Neural cell (in vitro differentiated cells): ENCODE measurements around the gene DUSP18. TPM values are rescaled to one million over a fixed set of nuclear protein-coding genes. Genes with fewer than 3 reads are reported as not detected.

Source experiments
- H2AFZ ChIP-seq: fragments of 200-600, 300-800 bp; sonication (generic), shearing (Covaris generic); 2 replicates; pipeline ENCODE4 v1.6.0; 2014; ENCODE audit warnings: low read depth, mild to moderate bottlenecking, antibody characterized with exemption, low read length, moderate library complexity
- H3F3A ChIP-seq: fragments of 200-600 bp; shearing (Covaris generic); 2 replicates; pipeline ENCODE4 v1.6.1; 2016; ENCODE audit warnings: mild to moderate bottlenecking, moderate library complexity, mixed read lengths, antibody characterized with exemption, low read length; ENCODE audit not compliant: insufficient read depth, poor library complexity, severe bottlenecking
- H3K27ac ChIP-seq: fragments of 200-600, 300-800 bp; sonication (generic), shearing (Covaris generic); 2 replicates; pipeline ENCODE4 v1.5.1; 2014; ENCODE audit warnings: mild to moderate bottlenecking, low read length, moderate library complexity
- H3K27me3 ChIP-seq: fragments of 300-800, 200-600 bp; sonication (generic), shearing (Covaris generic); 2 replicates; pipeline ENCODE4 v1.6.0; 2014; ENCODE audit warnings: mild to moderate bottlenecking, low read depth, low read length, moderate library complexity; ENCODE audit not compliant: insufficient read depth
- H3K36me3 ChIP-seq: fragments of 300-800, 200-600 bp; sonication (generic), shearing (Covaris generic); 2 replicates; pipeline ENCODE4 v1.5.1; 2014; ENCODE audit warnings: mild to moderate bottlenecking, antibody characterized with exemption, low read length, moderate library complexity; ENCODE audit not compliant: insufficient read depth
- H3K4me2 ChIP-seq: fragments of 300-800, 200-600 bp; sonication (generic), shearing (Covaris generic); 2 replicates; pipeline ENCODE4 v1.6.0; 2014; ENCODE audit warnings: mild to moderate bottlenecking, low read length
- H3K4me3 ChIP-seq: fragments of 300-800, 200-600 bp; sonication (generic), shearing (Covaris generic); 2 replicates; pipeline ENCODE4 v1.5.1; 2014; ENCODE audit warnings: mild to moderate bottlenecking, low read length, moderate library complexity
- H3K79me2 ChIP-seq: fragments of 200-600 bp; shearing (Covaris generic); replicated peaks from 2 replicates; pipeline ENCODE4 v1.6.0; 2014; ENCODE audit warnings: mild to moderate bottlenecking, low read length, moderate library complexity; ENCODE audit not compliant: insufficient read depth
- H3K9ac ChIP-seq: fragments of 300-800, 200-600 bp; sonication (generic), shearing (Covaris generic); 2 replicates; pipeline ENCODE4 v1.6.1; 2016; ENCODE audit warnings: mild to moderate bottlenecking, low read length, mixed read lengths
- H3K9me2 ChIP-seq: fragments of 200-600 bp; shearing (Covaris generic); 2 replicates; pipeline ENCODE4 v1.6.1; 2016; ENCODE audit warnings: mild to moderate bottlenecking, low read length, mixed read lengths; ENCODE audit not compliant: insufficient read depth
- H3K9me3 ChIP-seq: fragments of 200-600, 300-800 bp; sonication (generic), shearing (Covaris generic); 2 replicates; pipeline ENCODE4 v1.6.1; 2016; ENCODE audit warnings: mild to moderate bottlenecking, mixed run types, low read length, moderate library complexity, mixed read lengths
- H4K20me1 ChIP-seq: fragments of 200-600 bp; shearing (Covaris generic); 2 replicates; pipeline ENCODE4 v1.6.1; 2016; ENCODE audit warnings: mild to moderate bottlenecking, mixed run types; ENCODE audit not compliant: insufficient read depth
- EP300 ChIP-seq: fragments of 450-650 bp; conservative IDR thresholded peaks from 2 replicates; pipeline ENCODE4 v1.6.1; 2014; ENCODE audit warnings: antibody characterized with exemption, mild to moderate bottlenecking, moderate library complexity; ENCODE audit not compliant: poor library complexity, severe bottlenecking
- EZH2 ChIP-seq: fragments of 200-600, 300-800 bp; shearing (Covaris generic), sonication (generic); IDR thresholded peaks from 2 replicates; pipeline ENCODE4 v1.6.1; 2014; ENCODE audit warnings: antibody characterized with exemption, low read length, borderline replicate concordance, mild to moderate bottlenecking; ENCODE audit not compliant: insufficient read depth, poor library complexity, severe bottlenecking
- MXI1 ChIP-seq: fragments of 450-650 bp; conservative IDR thresholded peaks from 2 replicates; pipeline ENCODE4 v1.6.1; 2014; ENCODE audit warnings: antibody characterized with exemption, mild to moderate bottlenecking; ENCODE audit not compliant: poor library complexity, severe bottlenecking
- POLR2AphosphoS5 ChIP-seq: IDR thresholded peaks from 2 replicates; pipeline ENCODE4 v1.6.1; 2012
- RAD21 ChIP-seq: fragments of 450-650 bp; conservative IDR thresholded peaks from 2 replicates; pipeline ENCODE4 v1.6.1; 2014; ENCODE audit warnings: antibody characterized with exemption, mild to moderate bottlenecking, moderate library complexity
- REST ChIP-seq: IDR thresholded peaks from 2 replicates; pipeline ENCODE4 v1.6.1; 2012; ENCODE audit warnings: borderline replicate concordance
- SMC3 ChIP-seq: fragments of 450-650 bp; conservative IDR thresholded peaks from 2 replicates; pipeline ENCODE4 v1.6.1; 2014; ENCODE audit warnings: antibody characterized with exemption, mild to moderate bottlenecking, moderate library complexity; ENCODE audit not compliant: poor library complexity
- TAF1 ChIP-seq: IDR thresholded peaks from 2 replicates; pipeline ENCODE4 v1.6.1; 2012; ENCODE audit warnings: low read depth
- polyA plus RNA-seq: library from polyadenylated mRNA; depleted of rRNA; stranded (reverse); fragments of >200 nt; gene quantifications from 2 replicates; pipeline ENCODE4 v1.2.3, GENCODE V29; 2014
- TF ChIP-seq, protein P1 (sequence below): fragments of 450-650 bp; IDR thresholded peaks from 2 replicates; pipeline ENCODE4 v1.5.1; 2014; ENCODE audit warnings: antibody characterized with exemption, mild to moderate bottlenecking, moderate library complexity; ENCODE audit not compliant: poor library complexity, severe bottlenecking

DUSP18 gene
- polyA plus RNA-seq, 1 donor from 2014 or later = 18.6 TPM

- Histone ChIP-seq H3K36me3 (no peaks in the 10 kb centered on the region), H3F3A (no peaks in the 10 kb centered on the region), H3K9me3 (no peaks in the 10 kb centered on the region), H3K79me2 (peaks cover 7% of the 10 kb centered on the region), H3K27me3 (no peaks in the 10 kb centered on the region), H4K20me1 (no peaks in the 10 kb centered on the region), H3K4me2 (no peak overlapping the region), H3K27ac (no peak overlapping the region), H3K9me2 (no peaks in the 10 kb centered on the region), H3K9ac (no peak overlapping the region), H2AFZ (no peak overlapping the region), H3K4me3 (peak overlapping the region; percentile 79)
- TF ChIP-seq SMC3 (no peak), EZH2 (no peak), TAF1 (no peak), POLR2AphosphoS5 (no peak), RAD21 (no peak), MXI1 (no peak)
- TF ChIP-seq, protein P1, sequence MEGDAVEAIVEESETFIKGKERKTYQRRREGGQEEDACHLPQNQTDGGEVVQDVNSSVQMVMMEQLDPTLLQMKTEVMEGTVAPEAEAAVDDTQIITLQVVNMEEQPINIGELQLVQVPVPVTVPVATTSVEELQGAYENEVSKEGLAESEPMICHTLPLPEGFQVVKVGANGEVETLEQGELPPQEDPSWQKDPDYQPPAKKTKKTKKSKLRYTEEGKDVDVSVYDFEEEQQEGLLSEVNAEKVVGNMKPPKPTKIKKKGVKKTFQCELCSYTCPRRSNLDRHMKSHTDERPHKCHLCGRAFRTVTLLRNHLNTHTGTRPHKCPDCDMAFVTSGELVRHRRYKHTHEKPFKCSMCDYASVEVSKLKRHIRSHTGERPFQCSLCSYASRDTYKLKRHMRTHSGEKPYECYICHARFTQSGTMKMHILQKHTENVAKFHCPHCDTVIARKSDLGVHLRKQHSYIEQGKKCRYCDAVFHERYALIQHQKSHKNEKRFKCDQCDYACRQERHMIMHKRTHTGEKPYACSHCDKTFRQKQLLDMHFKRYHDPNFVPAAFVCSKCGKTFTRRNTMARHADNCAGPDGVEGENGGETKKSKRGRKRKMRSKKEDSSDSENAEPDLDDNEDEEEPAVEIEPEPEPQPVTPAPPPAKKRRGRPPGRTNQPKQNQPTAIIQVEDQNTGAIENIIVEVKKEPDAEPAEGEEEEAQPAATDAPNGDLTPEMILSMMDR = no peak
Observed at GRCh38 chr22:30665786-30666185, 1.9 kb downstream of the DUSP18 start.

DNA sequence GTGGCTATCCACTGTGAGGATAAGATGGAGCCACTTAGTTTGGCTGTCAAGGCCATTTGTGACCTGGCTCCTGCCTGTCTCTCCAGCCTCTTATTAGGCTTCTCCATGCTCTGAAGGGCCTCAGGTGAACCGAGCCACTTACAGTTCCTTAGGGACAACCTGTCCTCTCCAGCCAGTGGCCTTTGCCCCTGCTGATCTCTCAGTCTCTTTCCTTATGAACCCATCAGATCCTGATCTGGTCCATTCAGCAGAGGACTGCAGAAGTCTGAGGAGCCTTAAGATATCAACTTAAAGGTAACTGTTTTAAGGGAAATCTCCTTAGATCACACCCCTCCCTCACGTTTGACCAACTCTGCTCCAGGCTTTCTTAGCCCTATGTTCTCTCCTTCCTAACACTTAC lies 2.4 kb downstream of the DUSP18 start:
- Histone ChIP-seq H3K9me3 (no peaks in the 10 kb centered on the region), H4K20me1 (no peaks in the 10 kb centered on the region), H3K27ac (no peak overlapping the region), H3K9me2 (no peaks in the 10 kb centered on the region), H3F3A (no peaks in the 10 kb centered on the region), H3K4me3 (peak overlapping the region; percentile 79), H3K9ac (no peak overlapping the region), H3K36me3 (no peaks in the 10 kb centered on the region), H3K79me2 (peaks cover 7% of the 10 kb centered on the region), H3K4me2 (no peak overlapping the region), H3K27me3 (no peaks in the 10 kb centered on the region), H2AFZ (no peak overlapping the region)
- TF ChIP-seq, protein P1 = no peak
- TF ChIP-seq RAD21 (no peak), POLR2AphosphoS5 (no peak), MXI1 (no peak), TAF1 (no peak), EP300 (no peak), EZH2 (no peak), REST (no peak), SMC3 (no peak)
